Measurements from ENCODE around the gene SLC6A17. TPM values are rescaled to one million over a fixed set of nuclear protein-coding genes. Genes with fewer than 3 reads are reported as not detected.

Gene SLC6A17
- total and polyA plus RNA-seq, 12 donors: 0.06 to 0.45 (median 0.16) TPM; not detected in 4

DNA sequence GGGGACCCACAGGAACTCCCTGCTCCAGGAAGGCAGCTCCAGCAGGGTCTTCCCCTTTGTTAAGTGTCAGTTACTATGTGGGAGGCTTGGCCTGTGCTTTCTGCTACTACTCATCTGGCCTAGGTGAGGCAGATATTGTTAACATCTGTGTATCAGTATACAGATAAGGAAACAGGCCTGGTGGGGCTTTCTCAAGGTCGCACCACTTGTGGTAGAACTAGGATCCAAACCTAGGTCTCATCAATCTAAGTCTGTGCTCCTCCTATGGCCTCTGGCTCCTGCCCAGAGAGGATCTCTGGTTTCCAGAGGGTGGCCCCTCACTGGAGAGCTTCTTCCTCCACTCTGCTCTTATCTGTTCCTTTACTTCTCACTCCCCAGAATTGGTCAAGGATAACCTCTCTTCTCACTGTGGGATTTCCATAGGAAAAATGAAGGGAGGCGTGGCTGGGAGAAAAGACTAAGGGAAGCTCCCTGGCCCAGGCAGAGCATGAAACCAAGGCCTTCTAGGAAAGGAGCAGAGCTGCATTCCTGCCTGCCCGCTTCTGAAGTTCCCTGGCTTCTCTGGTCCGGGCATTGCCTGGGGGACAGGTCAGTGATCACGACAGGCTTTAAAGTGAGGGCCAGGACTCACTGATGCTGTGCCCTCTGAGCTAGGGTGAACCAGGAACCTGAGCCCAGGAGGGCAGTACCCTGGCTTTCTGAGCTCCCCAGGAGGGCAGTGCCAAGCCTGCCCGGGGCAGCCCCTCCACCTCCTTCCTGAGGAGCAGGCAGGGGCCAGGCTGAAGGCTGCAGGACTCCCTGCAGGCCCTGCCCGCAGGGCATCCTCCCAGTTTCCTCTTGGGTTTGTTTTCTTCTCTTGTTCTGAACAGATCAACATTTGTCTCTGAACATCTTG is 65.6 kb downstream of the SLC6A17 start:
- intact Hi-C loops (cut with DNase I): loop anchor here in 2 of 10 donors (10.0 kb wide), 1 partner anchor 49 kb away; no protein-coding TSS in a partner anchor
- peaks cover 2 to 54% (median 32%) of the 10 kb centered on the region in 9 donors for H3K4me1 ChIP-seq
- no peak overlapping the region for H3K4me3 ChIP-seq
- TF ChIP-seq CTCF (IDR thresholded peaks at IDR 0.05): no peak
- DNase-seq: no peak
- 83 to 88% methylated on average over 7 of the region's 7 CpGs for WGBS, 2 donors
- peaks cover 0 to 12% (median 0%) of the 10 kb centered on the region in 9 donors for H3K36me3 ChIP-seq
- ATAC-seq: no peak
- peaks cover 0 to 21% (median 0%) of the 10 kb centered on the region in 7 donors for H3K27me3 ChIP-seq
- H3K27ac ChIP-seq: no peak overlapping the region
- H3K9me3 ChIP-seq: no peaks in the 10 kb centered on the region

GRCh38 chr1:110216844-110217444 is 66.7 kb downstream of the SLC6A17 start:
- H3K27me3 ChIP-seq: peaks cover 0 to 11% (median 0%) of the 10 kb centered on the region in 7 donors
- ATAC-seq (no peak), DNase-seq (no peak)
- 95 to 97% methylated on average over 6 of the region's 6 CpGs for WGBS, 2 donors
- no peak overlapping the region for H3K4me3 ChIP-seq
- H3K36me3 ChIP-seq: peaks cover 0 to 20% (median 0%) of the 10 kb centered on the region in 9 donors
- intact Hi-C loops (cut with DNase I): loop anchor here in 2 of 10 donors (10.0 kb wide), 1 partner anchor 48 kb away; no protein-coding TSS in a partner anchor
- no peak for TF ChIP-seq CTCF (IDR thresholded peaks at IDR 0.05)
- peaks cover 2 to 44% (median 21%) of the 10 kb centered on the region in 9 donors for H3K4me1 ChIP-seq
- H3K9me3 ChIP-seq: no peaks in the 10 kb centered on the region
- H3K27ac ChIP-seq: no peak overlapping the region

GRCh38 chr1:110218137-110218536 is 67.8 kb downstream of the SLC6A17 start:
- TF ChIP-seq CTCF (IDR thresholded peaks at IDR 0.05): no peak
- peaks cover 0 to 27% (median 0%) of the 10 kb centered on the region in 9 donors for H3K36me3 ChIP-seq
- 93 to 94% methylated on average over 5 of the region's 5 CpGs for WGBS, 2 donors
- peaks cover 0 to 32% (median 13%) of the 10 kb centered on the region in 9 donors for H3K4me1 ChIP-seq
- DNase-seq (no peak), ATAC-seq (no peak)
- no peak overlapping the region for H3K27ac ChIP-seq
- intact Hi-C loops (cut with DNase I): loop anchor here in 2 of 10 donors (10.0 kb wide), 1 partner anchor 47 kb away; no protein-coding TSS in a partner anchor
- H3K4me3 ChIP-seq: no peak overlapping the region
- H3K9me3 ChIP-seq: no peaks in the 10 kb centered on the region
- no peaks in the 10 kb centered on the region for H3K27me3 ChIP-seq

GRCh38 chr1:110218739-110219138 is 68.4 kb downstream of the SLC6A17 start:
- Histone ChIP-seq H3K4me3 (no peak overlapping the region), H3K27ac (no peak overlapping the region), H3K27me3 (no peaks in the 10 kb centered on the region), H3K4me1 (peaks cover 0 to 26% (median 11%) of the 10 kb centered on the region in 9 donors), H3K36me3 (peaks cover 0 to 33% (median 0%) of the 10 kb centered on the region in 9 donors), H3K9me3 (no peaks in the 10 kb centered on the region)
- ATAC-seq (no peak), DNase-seq (no peak)
- 70 to 81% methylated on average over 4 of the region's 4 CpGs for WGBS, 2 donors
- no peak for TF ChIP-seq CTCF (IDR thresholded peaks at IDR 0.05)
- intact Hi-C loops (cut with DNase I): loop anchor here in 2 of 10 donors (10.0 kb wide), 1 partner anchor 46 kb away; no protein-coding TSS in a partner anchor

Data from heart right ventricle (tissue), 16 donors.